Measurements from ENCODE around the gene C1orf146. TPM values are rescaled to one million over a fixed set of nuclear protein-coding genes. Genes with fewer than 3 reads are reported as not detected.
A peak's percentile ranks its signal among the peaks of the same experiment; 100 is the strongest.
"Not testable (repeated sequence)": the region's sequence is repeated elsewhere in the genome, so short reads cannot be mapped to it uniquely, and the experiment has no call there.

C1orf146 gene
- total RNA-seq, 1 donor, result not detected

DNA sequence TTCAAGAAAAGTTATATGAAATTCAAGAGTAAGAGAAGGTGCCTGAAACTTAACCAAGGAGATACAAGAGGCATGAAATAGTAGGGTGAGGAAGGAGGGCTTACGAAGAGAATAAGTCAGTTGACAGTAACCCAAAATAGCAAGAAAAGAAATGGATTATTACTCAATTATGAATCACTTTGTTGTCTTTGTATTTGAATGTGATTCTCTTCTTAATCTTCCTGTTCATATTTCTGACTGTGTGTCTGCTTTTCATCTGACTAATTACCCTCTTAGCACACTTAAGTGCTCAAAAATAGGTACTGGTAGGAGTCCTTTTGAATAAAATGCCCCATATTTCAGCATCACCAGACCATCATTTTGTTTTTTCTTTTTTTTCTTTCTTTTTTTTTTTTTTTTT, 41.6 kb downstream of the C1orf146 start:
- no peak overlapping the region for H3K4me3 ChIP-seq (ENCODE audit: low read depth, low read length)
- TF ChIP-seq, protein P1, sequence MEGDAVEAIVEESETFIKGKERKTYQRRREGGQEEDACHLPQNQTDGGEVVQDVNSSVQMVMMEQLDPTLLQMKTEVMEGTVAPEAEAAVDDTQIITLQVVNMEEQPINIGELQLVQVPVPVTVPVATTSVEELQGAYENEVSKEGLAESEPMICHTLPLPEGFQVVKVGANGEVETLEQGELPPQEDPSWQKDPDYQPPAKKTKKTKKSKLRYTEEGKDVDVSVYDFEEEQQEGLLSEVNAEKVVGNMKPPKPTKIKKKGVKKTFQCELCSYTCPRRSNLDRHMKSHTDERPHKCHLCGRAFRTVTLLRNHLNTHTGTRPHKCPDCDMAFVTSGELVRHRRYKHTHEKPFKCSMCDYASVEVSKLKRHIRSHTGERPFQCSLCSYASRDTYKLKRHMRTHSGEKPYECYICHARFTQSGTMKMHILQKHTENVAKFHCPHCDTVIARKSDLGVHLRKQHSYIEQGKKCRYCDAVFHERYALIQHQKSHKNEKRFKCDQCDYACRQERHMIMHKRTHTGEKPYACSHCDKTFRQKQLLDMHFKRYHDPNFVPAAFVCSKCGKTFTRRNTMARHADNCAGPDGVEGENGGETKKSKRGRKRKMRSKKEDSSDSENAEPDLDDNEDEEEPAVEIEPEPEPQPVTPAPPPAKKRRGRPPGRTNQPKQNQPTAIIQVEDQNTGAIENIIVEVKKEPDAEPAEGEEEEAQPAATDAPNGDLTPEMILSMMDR (IDR thresholded peaks at IDR 0.05; ENCODE audit: insufficient read depth, low read length), result no peak
- DNase-seq (ENCODE audit: low read depth), result peak; percentile 18

DNA sequence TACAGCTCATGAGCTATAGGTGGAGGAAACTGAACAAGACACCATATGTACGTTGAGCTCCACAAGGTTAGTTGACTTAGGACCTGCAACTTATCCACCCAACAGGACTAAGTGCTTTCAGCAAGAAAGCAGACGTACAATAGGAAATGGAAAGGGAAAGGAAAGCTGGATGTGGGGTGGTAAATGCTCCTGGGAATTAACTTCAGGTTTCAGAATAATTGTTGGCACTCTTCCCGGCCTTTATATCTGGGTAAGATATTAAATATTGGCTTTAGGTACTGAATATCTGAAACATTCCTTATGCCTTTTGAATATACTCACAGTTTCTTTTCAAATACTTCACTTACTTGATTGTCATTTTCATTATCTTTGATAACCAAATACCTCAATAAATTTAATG, 44.8 kb downstream of the C1orf146 start:
- H3K4me3 ChIP-seq (ENCODE audit: low read depth, low read length), result no peak overlapping the region
- TF ChIP-seq, protein P1 (IDR thresholded peaks at IDR 0.05; ENCODE audit: insufficient read depth, low read length), result no peak
- peak; percentile 57 for DNase-seq (ENCODE audit: low read depth)

DNA sequence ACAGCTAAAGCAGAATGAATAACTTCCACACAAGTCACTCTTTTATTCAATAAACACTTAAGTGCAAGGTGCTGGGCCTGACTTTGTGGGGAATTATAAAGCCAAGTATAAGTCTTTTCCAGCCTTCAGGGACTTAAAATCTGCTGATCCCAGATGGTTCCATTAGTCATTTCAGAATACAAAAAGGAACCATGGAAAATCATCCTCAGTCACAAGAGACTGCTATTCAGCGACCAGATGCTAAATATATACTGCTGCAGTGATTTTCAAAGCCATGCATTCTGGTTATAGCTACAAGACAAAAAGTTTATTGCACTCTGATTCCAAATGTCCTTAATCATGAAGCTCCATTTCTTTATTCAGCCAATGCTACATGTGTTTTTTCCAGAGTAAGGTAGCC, 55.3 kb downstream of the C1orf146 start:
- no peak for DNase-seq (ENCODE audit: low read depth)
- TF ChIP-seq, protein P1 (IDR thresholded peaks at IDR 0.05; ENCODE audit: insufficient read depth, low read length), result no peak
- H3K4me3 ChIP-seq (ENCODE audit: low read depth, low read length), result no peak overlapping the region

DNA sequence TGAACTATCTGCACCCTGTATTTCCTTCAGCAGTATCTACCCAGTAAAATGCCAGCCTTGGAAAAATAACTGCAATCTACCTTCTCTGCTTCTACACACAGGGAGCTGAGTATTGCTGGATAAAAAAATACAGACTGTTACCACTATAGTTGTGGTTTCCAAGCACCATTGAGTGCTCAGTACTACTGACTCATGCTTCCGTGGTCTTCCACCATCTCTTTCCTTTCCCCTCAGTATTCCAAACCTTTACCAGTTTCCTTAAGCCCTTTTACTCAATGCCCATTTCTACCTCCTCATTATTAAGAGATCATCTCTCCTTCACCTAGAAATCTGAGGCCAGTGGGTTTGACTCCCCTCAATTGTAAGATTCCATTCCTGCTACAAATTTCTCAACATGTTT, 57.2 kb downstream of the C1orf146 start:
- no peak for DNase-seq (ENCODE audit: low read depth)
- no peak overlapping the region for H3K4me3 ChIP-seq (ENCODE audit: low read depth, low read length)
- TF ChIP-seq, protein P1 (IDR thresholded peaks at IDR 0.05; ENCODE audit: insufficient read depth, low read length), result no peak

DNA sequence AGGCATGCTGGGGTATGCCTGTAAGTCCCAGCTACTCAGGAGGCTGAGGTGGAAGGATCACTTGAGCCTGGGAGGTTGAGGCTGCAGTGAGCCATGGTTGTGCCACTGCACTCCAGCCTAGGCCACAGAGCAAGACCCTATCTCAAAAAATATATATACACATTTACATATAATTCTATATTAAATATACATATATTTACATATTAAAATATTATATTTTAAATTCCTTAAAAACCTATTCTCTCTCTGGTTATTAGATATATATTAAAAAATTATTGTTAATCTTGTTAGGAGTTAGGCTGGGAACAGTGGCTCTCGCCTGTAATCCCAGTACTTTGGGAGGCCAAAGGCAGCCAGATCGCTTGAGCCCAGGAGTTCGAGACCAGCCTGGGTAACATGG, 58.4 kb downstream of the C1orf146 start:
- DNase-seq (ENCODE audit: low read depth), result no peak
- no peak overlapping the region for H3K4me3 ChIP-seq (ENCODE audit: low read depth, low read length)
- TF ChIP-seq, protein P1 (IDR thresholded peaks at IDR 0.05; ENCODE audit: insufficient read depth, low read length), result no peak

DNA sequence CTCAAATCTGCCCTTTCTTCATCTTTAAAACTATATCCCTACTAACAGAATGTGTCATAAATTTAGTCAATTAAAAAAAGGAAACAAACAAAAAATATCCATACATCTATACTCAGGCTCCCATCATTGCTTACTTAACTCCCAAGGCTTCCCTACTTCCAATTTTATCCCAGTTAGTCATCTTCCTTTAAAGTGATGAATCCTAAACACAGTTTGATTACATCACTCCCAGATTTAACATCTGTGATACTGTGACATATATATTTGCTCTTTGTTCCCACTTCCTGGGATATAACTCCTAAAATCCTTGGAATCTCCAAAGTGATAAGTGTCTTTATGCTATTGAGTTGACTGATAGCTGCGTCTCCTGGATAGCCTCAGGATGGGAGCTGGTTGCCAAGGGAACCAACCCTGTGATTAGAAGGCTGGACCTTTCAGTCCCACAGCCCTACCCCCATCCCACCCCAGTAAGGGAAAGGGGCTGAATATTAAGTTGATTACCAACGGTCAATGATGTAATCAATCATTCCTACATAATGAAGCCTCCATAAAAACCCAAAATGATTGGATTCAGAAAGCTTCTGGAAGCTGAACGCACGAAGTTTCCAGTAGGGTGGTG, 59.5 kb downstream of the C1orf146 start:
- peak; percentile 44 for DNase-seq (ENCODE audit: low read depth)
- TF ChIP-seq, protein P1 (IDR thresholded peaks at IDR 0.05; ENCODE audit: insufficient read depth, low read length), result no peak
- no peak overlapping the region for H3K4me3 ChIP-seq (ENCODE audit: low read depth, low read length)

DNA sequence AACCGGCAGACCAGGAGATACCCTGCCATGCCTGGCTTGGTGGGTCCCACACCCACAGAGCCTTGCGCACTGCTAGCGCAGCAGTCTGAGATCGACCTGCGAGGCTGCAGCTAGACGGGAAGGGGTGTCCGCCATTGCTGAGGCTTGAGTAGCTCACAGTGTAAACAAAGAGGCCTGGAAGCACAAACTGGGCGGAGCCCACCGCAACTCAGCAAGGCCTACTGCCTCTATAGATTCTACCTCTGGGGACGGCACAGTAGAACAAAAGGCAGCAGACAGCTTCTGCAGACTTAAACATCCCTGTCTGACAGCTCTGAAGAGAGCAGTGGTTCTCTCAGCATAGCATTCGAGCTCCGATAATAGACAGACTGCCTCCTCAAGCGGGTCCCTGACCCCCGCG, 62.1 kb downstream of the C1orf146 start:
- H3K4me3 ChIP-seq (ENCODE audit: low read depth, low read length); DNase-seq (ENCODE audit: low read depth): not testable (repeated sequence)

DNA sequence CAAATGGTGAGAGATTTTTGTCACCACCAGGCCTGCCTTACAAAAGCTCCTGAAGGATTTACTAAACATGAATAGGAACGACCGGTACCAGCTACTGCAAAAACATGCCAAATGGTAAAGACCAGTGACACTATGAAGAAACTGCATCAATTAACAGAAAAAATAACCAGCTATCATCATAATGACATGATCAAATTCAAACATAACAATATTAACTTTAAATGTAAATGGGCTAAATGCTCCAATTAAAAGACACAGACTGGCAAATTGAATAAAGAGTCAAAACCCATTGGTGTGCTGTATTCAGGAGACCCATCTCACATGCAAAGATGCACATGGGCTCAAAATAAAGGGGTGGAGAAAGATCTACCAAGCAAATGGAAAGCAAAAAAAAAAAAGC, 63.7 kb downstream of the C1orf146 start:
- H3K4me3 ChIP-seq (ENCODE audit: low read depth, low read length); DNase-seq (ENCODE audit: low read depth): not testable (repeated sequence)

Measured in fibroblast of the aortic adventitia (primary cell).